ENCODE data around the gene CUTA.

- no peak for TF ChIP-seq CTCF (IDR thresholded peaks at IDR 0.05)
- TF ChIP-seq POLR2A (IDR thresholded peaks at IDR 0.05; ENCODE audit: low read depth): no peak
- no peak for TF ChIP-seq EP300 (IDR thresholded peaks at IDR 0.05)
- TF ChIP-seq POLR2AphosphoS5 (IDR thresholded peaks at IDR 0.05): no peak
Measured at GRCh38 chr6:33415831-33416230, 2.1 kb downstream of the CUTA start.

Measured in esophagus muscularis mucosa (tissue), 4 donors.